NCI-H2171 (cell line): Measurements from ENCODE around the gene CNPY2.
"Not testable (repeated sequence)": the region's sequence is repeated elsewhere in the genome, so short reads cannot be mapped to it uniquely, and the experiment has no call there.

Experiments used
- DNase-seq: peaks from one replicate; lab custom pipeline; 2025; lab: John Stamatoyannopoulos, UW

Gene CNPY2

GRCh38 chr12:56315622-56316473, at the start of gene CNPY2:
Gene CNPY2 (minus strand): TSS chr12:56315988. CDS start chr12:56315217, 771 bp downstream.
- peak; percentile 91 for DNase-seq

- no peak for DNase-seq
Measured at GRCh38 chr12:56362130-56363059, 46.6 kb upstream of the CNPY2 start, which contains the start of gene APOF. Gene APOF (minus strand): TSS chr12:56362857. CDS start chr12:56362745, 112 bp downstream.

GRCh38 chr12:56361487-56362129, 45.8 kb upstream of the CNPY2 start:
- DNase-seq, result no peak

- DNase-seq, result peak; percentile 98
Measured at GRCh38 chr12:56359851-56360767, 44.3 kb upstream of the CNPY2 start, which contains the start of gene STAT2. Gene STAT2 (minus strand): TSS chr12:56360107. CDS start chr12:56356571, 3,536 bp downstream.

GRCh38 chr12:56358836-56359532, 43.2 kb upstream of the CNPY2 start:
- DNase-seq, result no peak

GRCh38 chr12:56351325-56351724, 35.5 kb upstream of the CNPY2 start:
- no peak for DNase-seq

GRCh38 chr12:56350662-56351061, 34.9 kb upstream of the CNPY2 start:
- no peak for DNase-seq

- DNase-seq, result no peak
Measured at GRCh38 chr12:56348776-56349175, 33.0 kb upstream of the CNPY2 start.

- DNase-seq, result not testable (repeated sequence)
Measured at GRCh38 chr12:56347255-56347654, 31.5 kb upstream of the CNPY2 start.

GRCh38 chr12:56346675-56347074, 30.9 kb upstream of the CNPY2 start:
- no peak for DNase-seq

GRCh38 chr12:56342290-56342689, 26.5 kb upstream of the CNPY2 start:
- DNase-seq, result not testable (repeated sequence)

- DNase-seq, result no peak
Measured at GRCh38 chr12:56341616-56342015, 25.8 kb upstream of the CNPY2 start.

- DNase-seq, result no peak
Measured at GRCh38 chr12:56339158-56339422, 23.3 kb upstream of the CNPY2 start.

- DNase-seq, result no peak
Measured at GRCh38 chr12:56338308-56339157, 22.7 kb upstream of the CNPY2 start, which contains the start of gene IL23A. Gene IL23A (plus strand): TSS chr12:56338884. CDS start chr12:56339045, 161 bp downstream.

- no peak for DNase-seq
Measured at GRCh38 chr12:56337753-56338251, 22.0 kb upstream of the CNPY2 start.

- DNase-seq, result no peak
Measured at GRCh38 chr12:56336361-56337167, 20.8 kb upstream of the CNPY2 start.

- DNase-seq, result not testable (repeated sequence)
Measured at GRCh38 chr12:56335527-56335926, 19.7 kb upstream of the CNPY2 start.

- DNase-seq, result no peak
Measured at GRCh38 chr12:56334490-56334793, 18.7 kb upstream of the CNPY2 start.
